Measurements from ENCODE around the gene THBS3. TPM values are rescaled to one million over a fixed set of nuclear protein-coding genes. Genes with fewer than 3 reads are reported as not detected.

The THBS3 gene
- total RNA-seq, 1 experiment from 2014 or later: 6.2 TPM

- BruUV-seq (replicated peaks): no TSS peak
- ChIA-PET CTCF (no interaction called here), POLR2A (no interaction called here)
- Mint-ChIP-seq H3K27me3 (ENCODE audit: insufficient read depth, unreplicated experiment) (no peaks in the 10 kb centered on the region), H3K36me3 (ENCODE audit: insufficient read depth, unreplicated experiment) (peaks cover 7% of the 10 kb centered on the region), H3K4me1 (ENCODE audit: low read depth, unreplicated experiment) (peaks cover 18% of the 10 kb centered on the region), H3K9me3 (ENCODE audit: unreplicated experiment) (no peaks in the 10 kb centered on the region), H3K4me3 (ENCODE audit: unreplicated experiment) (peak overlapping the region; percentile 38), H3K27ac (ENCODE audit: unreplicated experiment) (peak overlapping the region; percentile 53)
- DNase-seq: peak in 1 of 2 experiments; percentile 38
- H3K9me3 ChIP-seq: no peaks in the 10 kb centered on the region
- no peaks in the 10 kb centered on the region for H3K36me3 ChIP-seq (ENCODE audit: control insufficient read depth, insufficient read depth, low read length)
- intact Hi-C loops (cut with micrococcal nuclease; ENCODE audit: unreplicated experiment): no loop called here
- no peaks in the 10 kb centered on the region for H3K27me3 ChIP-seq (replicated peaks; ENCODE audit: control insufficient read depth, insufficient read depth, low read length)
- H3K4me1 ChIP-seq: peaks cover 21% of the 10 kb centered on the region
- H3K4me3 ChIP-seq (ENCODE audit: low read depth, low read length): no peak overlapping the region
- no peak for TF ChIP-seq CTCF (IDR thresholded peaks at IDR 0.05; ENCODE audit: insufficient read depth in 1 of 2, low read depth in 1 of 2, low read length in 1 of 2, severe bottlenecking in 1 of 2, unreplicated experiment in 1 of 2)
These were observed 21.5 kb downstream of the THBS3 start for GRCh38 chr1:155186067-155186793.

GRCh38 chr1:155185783-155186066, 22.0 kb downstream of the THBS3 start:
- intact Hi-C loops (cut with micrococcal nuclease; ENCODE audit: unreplicated experiment): no loop called here
- peaks cover 18% of the 10 kb centered on the region for H3K4me1 Mint-ChIP-seq (ENCODE audit: low read depth, unreplicated experiment)
- H3K27ac Mint-ChIP-seq (ENCODE audit: unreplicated experiment): peak overlapping the region; percentile 33
- H3K27me3 Mint-ChIP-seq (ENCODE audit: insufficient read depth, unreplicated experiment): no peaks in the 10 kb centered on the region
- CTCF ChIA-PET: no interaction called here
- BruUV-seq (replicated peaks): no TSS peak
- H3K4me3 Mint-ChIP-seq (ENCODE audit: unreplicated experiment): no peak overlapping the region
- Histone ChIP-seq H3K36me3 (ENCODE audit: control insufficient read depth, insufficient read depth, low read length) (no peaks in the 10 kb centered on the region), H3K4me3 (ENCODE audit: low read depth, low read length) (no peak overlapping the region), H3K4me1 (peaks cover 21% of the 10 kb centered on the region), H3K27me3 (replicated peaks; ENCODE audit: control insufficient read depth, insufficient read depth, low read length) (no peaks in the 10 kb centered on the region), H3K9me3 (no peaks in the 10 kb centered on the region)
- DNase-seq: no peak
- POLR2A ChIA-PET: no interaction called here
- H3K36me3 Mint-ChIP-seq (ENCODE audit: insufficient read depth, unreplicated experiment): peaks cover 7% of the 10 kb centered on the region
- H3K9me3 Mint-ChIP-seq (ENCODE audit: unreplicated experiment): no peaks in the 10 kb centered on the region
- TF ChIP-seq CTCF (IDR thresholded peaks at IDR 0.05; ENCODE audit: insufficient read depth in 1 of 2, low read depth in 1 of 2, low read length in 1 of 2, severe bottlenecking in 1 of 2, unreplicated experiment in 1 of 2): no peak

GRCh38 chr1:155184835-155185782, 22.6 kb downstream of the THBS3 start:
- Mint-ChIP-seq H3K9me3 (ENCODE audit: unreplicated experiment) (no peaks in the 10 kb centered on the region), H3K27ac (ENCODE audit: unreplicated experiment) (peak overlapping the region; percentile 33), H3K27me3 (ENCODE audit: insufficient read depth, unreplicated experiment) (no peaks in the 10 kb centered on the region), H3K36me3 (ENCODE audit: insufficient read depth, unreplicated experiment) (peaks cover 7% of the 10 kb centered on the region), H3K4me1 (ENCODE audit: low read depth, unreplicated experiment) (peaks cover 18% of the 10 kb centered on the region), H3K4me3 (ENCODE audit: unreplicated experiment) (no peak overlapping the region)
- Histone ChIP-seq H3K4me3 (ENCODE audit: low read depth, low read length) (no peak overlapping the region), H3K4me1 (peaks cover 21% of the 10 kb centered on the region), H3K36me3 (ENCODE audit: control insufficient read depth, insufficient read depth, low read length) (no peaks in the 10 kb centered on the region), H3K9me3 (no peaks in the 10 kb centered on the region), H3K27me3 (replicated peaks; ENCODE audit: control insufficient read depth, insufficient read depth, low read length) (no peaks in the 10 kb centered on the region)
- no peak for TF ChIP-seq CTCF (IDR thresholded peaks at IDR 0.05; ENCODE audit: insufficient read depth in 1 of 2, low read depth in 1 of 2, low read length in 1 of 2, severe bottlenecking in 1 of 2, unreplicated experiment in 1 of 2)
- CTCF ChIA-PET: interaction anchor here (0.6 kb wide), 1 partner anchor 17 kb away, joined by 3 read pairs; no protein-coding TSS in a partner anchor
- BruUV-seq (replicated peaks): no TSS peak
- intact Hi-C loops (cut with micrococcal nuclease; ENCODE audit: unreplicated experiment): no loop called here
- DNase-seq: peak in 1 of 2 experiments; percentile 29
- POLR2A ChIA-PET: no interaction called here

All from Caco-2 (cell line).